Measurements from ENCODE around the gene CASP9. TPM values are rescaled to one million over a fixed set of nuclear protein-coding genes. Genes with fewer than 3 reads are reported as not detected.

Gene CASP9
- total and polyA plus RNA-seq, 2 of the 13 experiments (the other 11 are each of a cell fraction or from before 2014, with no cell fraction given), result 8.5 to 11.5 TPM

DNA sequence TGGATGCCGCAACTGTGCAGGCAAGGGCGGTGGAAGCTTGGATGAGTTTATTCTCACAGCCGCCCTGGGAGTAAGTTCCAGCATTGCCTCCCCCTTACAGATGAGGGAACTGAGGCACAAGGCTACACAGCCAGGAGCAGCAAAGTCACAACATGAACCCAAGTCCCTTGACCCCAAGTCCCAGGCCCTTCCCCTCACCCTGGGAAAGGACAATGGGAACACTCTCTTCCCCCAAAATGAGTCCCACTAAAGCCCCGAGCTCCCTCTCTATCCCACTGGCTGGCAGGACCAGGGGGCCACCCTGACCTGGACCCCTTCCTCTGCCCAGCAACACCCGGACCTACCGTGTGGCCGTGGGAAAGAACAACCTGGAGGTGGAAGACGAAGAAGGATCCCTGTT is 81.9 kb downstream of the CASP9 start:
- WGBS (ENCODE audit: low lambda C conversion rate), result 49% methylated on average over 8 of the region's 8 CpGs
- BruUV-seq (replicated peaks), result no TSS peak
- CTCF ChIA-PET (ENCODE audit: low intra/inter-chr PET ratio, low total read pairs), result no interaction called here
- H2AFZ ChIP-seq (ENCODE audit: low read length), result no peak overlapping the region
- H3K4me1 ChIP-seq (ENCODE audit: insufficient read depth, low read length), result peaks cover 15% of the 10 kb centered on the region
- no peaks in the 10 kb centered on the region for H3K79me2 ChIP-seq (ENCODE audit: insufficient read depth, low read length)
- intact Hi-C loops (cut with micrococcal nuclease; ENCODE audit: unreplicated experiment) (no loop called here), in situ Hi-C loops (cut with HindIII; ENCODE audit: extremely low pct_ligation_motif_present, low pct_unique_long_range_greater_than_20kb) (no loop called here)
- H3K27me3 ChIP-seq (ENCODE audit: control insufficient read depth in 1 of 2, insufficient read depth in 2 of 2, low read length in 2 of 2), result peaks cover 0 to 11% of the 10 kb centered on the region in 2 experiments; a peak in 3 of 5 replicates
- ATAC-seq, result no peak
- H3K36me3 ChIP-seq (replicated peaks in 1 of 2; ENCODE audit: control insufficient read depth in 1 of 2, insufficient read depth in 2 of 2, low read length in 2 of 2), result no peaks in the 10 kb centered on the region
- H3K9ac ChIP-seq (ENCODE audit: insufficient read depth, low read depth, low read length), result no peak overlapping the region
- no peak overlapping the region for H3K4me2 ChIP-seq (ENCODE audit: low read depth, low read length)
- H3K27ac ChIP-seq (ENCODE audit: extremely low read length, insufficient read depth, low read length), result no peak overlapping the region
- POLR2A ChIA-PET, result no interaction called here
- H3K9me3 ChIP-seq (ENCODE audit: low read length), result no peaks in the 10 kb centered on the region
- no peak for DNase-seq (ENCODE audit: low spot score)
- FAIRE-seq, result no peak
- H4K20me1 ChIP-seq (ENCODE audit: insufficient read depth, low read length), result 0 out of 2 replicates have a peak, but pooled peaks cover 3% of the 10 kb centered on the region
- H3K4me3 ChIP-seq (replicated peaks in 1 of 3; ENCODE audit: insufficient read depth in 1 of 3, low read depth in 2 of 3, low read length in 3 of 3), result no peak overlapping the region
- TF ChIP-seq SP1 (IDR thresholded peaks at IDR 0.05) (no peak), SP1 (CRISPR knock-in tag; IDR thresholded peaks at IDR 0.05) (no peak), SNAI1 (CRISPR knock-in tag; IDR thresholded peaks at IDR 0.05; ENCODE audit: borderline replicate concordance) (no peak), TFDP2 (CRISPR knock-in tag; IDR thresholded peaks at IDR 0.05) (no peak), HNRNPH1 (optimal IDR thresholded peaks at IDR 0.05; ENCODE audit: low read depth, low read length) (no peak), THAP11 (CRISPR knock-in tag; IDR thresholded peaks at IDR 0.05) (no peak), SOX5 (CRISPR knock-in tag; IDR thresholded peaks at IDR 0.05; ENCODE audit: borderline replicate concordance) (no peak), KDM5B (CRISPR knock-in tag; IDR thresholded peaks at IDR 0.05; ENCODE audit: borderline replicate concordance) (no peak), ZNF512B (CRISPR knock-in tag; IDR thresholded peaks at IDR 0.05; ENCODE audit: borderline replicate concordance) (no peak), NPAS2 (CRISPR knock-in tag; IDR thresholded peaks at IDR 0.05; ENCODE audit: borderline replicate concordance) (no peak), ZNF558 (CRISPR knock-in tag; IDR thresholded peaks at IDR 0.05; ENCODE audit: borderline replicate concordance) (no peak), ZUFSP (CRISPR knock-in tag; IDR thresholded peaks at IDR 0.05; ENCODE audit: borderline replicate concordance) (no peak), ZNF557 (CRISPR knock-in tag; IDR thresholded peaks at IDR 0.05) (no peak)
- TF ChIP-seq, protein P1, sequence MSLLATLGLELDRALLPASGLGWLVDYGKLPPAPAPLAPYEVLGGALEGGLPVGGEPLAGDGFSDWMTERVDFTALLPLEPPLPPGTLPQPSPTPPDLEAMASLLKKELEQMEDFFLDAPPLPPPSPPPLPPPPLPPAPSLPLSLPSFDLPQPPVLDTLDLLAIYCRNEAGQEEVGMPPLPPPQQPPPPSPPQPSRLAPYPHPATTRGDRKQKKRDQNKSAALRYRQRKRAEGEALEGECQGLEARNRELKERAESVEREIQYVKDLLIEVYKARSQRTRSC (CRISPR knock-in tag; IDR thresholded peaks at IDR 0.05; ENCODE audit: low read depth), result no peak
- TF ChIP-seq, protein P2, sequence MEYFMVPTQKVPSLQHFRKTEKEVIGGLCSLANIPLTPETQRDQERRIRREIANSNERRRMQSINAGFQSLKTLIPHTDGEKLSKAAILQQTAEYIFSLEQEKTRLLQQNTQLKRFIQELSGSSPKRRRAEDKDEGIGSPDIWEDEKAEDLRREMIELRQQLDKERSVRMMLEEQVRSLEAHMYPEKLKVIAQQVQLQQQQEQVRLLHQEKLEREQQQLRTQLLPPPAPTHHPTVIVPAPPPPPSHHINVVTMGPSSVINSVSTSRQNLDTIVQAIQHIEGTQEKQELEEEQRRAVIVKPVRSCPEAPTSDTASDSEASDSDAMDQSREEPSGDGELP (IDR thresholded peaks at IDR 0.05; ENCODE audit: borderline replicate concordance, low read depth), result no peak

All from HepG2 (cell line).